PFSK-1 (cell line): ENCODE measurements around the gene CKMT1B.

Source experiments
- FOXP2 ChIP-seq: optimal IDR thresholded peaks from 2 replicates; pipeline ENCODE3; 2011; ENCODE audit warnings: borderline replicate concordance, control low read depth, inconsistent platforms; ENCODE audit not compliant: insufficient read depth; ENCODE audit errors: extremely low read length, extremely low read depth
- POLR2AphosphoS5 ChIP-seq: IDR thresholded peaks from 2 replicates; pipeline ENCODE4 v1.6.1; 2012; ENCODE audit warnings: low read depth, mild to moderate bottlenecking, control low read depth, low read length, moderate library complexity
- SIN3A ChIP-seq: IDR thresholded peaks from 2 replicates; pipeline ENCODE4 v1.6.1; 2012; ENCODE audit warnings: mild to moderate bottlenecking, low read length, moderate library complexity, borderline replicate concordance; ENCODE audit not compliant: insufficient read depth
- TAF1 ChIP-seq: IDR thresholded peaks from 2 replicates; pipeline ENCODE4 v1.6.1; 2012; ENCODE audit warnings: low read length, control low read depth, borderline replicate concordance; ENCODE audit not compliant: insufficient read depth
- TF ChIP-seq, protein P1 (sequence below), 2 experiments: IDR thresholded peaks; 2 replicates each; pipeline versions ENCODE4 v1.6.1 to v1.8.0; 2011 to 2012; ENCODE audit warnings: low read depth in 2 of 2, low read length in 2 of 2, control low read depth in 1 of 2, inconsistent platforms in 1 of 2, mild to moderate bottlenecking in 1 of 2, moderate library complexity in 1 of 2; ENCODE audit not compliant: insufficient read depth in 1 of 2

GRCh38 chr15:43552986-43553385, 40.8 kb upstream of the CKMT1B start:
- TF ChIP-seq POLR2AphosphoS5 (no peak), SIN3A (no peak), TAF1 (no peak), FOXP2 (no peak)
- TF ChIP-seq, protein P1, sequence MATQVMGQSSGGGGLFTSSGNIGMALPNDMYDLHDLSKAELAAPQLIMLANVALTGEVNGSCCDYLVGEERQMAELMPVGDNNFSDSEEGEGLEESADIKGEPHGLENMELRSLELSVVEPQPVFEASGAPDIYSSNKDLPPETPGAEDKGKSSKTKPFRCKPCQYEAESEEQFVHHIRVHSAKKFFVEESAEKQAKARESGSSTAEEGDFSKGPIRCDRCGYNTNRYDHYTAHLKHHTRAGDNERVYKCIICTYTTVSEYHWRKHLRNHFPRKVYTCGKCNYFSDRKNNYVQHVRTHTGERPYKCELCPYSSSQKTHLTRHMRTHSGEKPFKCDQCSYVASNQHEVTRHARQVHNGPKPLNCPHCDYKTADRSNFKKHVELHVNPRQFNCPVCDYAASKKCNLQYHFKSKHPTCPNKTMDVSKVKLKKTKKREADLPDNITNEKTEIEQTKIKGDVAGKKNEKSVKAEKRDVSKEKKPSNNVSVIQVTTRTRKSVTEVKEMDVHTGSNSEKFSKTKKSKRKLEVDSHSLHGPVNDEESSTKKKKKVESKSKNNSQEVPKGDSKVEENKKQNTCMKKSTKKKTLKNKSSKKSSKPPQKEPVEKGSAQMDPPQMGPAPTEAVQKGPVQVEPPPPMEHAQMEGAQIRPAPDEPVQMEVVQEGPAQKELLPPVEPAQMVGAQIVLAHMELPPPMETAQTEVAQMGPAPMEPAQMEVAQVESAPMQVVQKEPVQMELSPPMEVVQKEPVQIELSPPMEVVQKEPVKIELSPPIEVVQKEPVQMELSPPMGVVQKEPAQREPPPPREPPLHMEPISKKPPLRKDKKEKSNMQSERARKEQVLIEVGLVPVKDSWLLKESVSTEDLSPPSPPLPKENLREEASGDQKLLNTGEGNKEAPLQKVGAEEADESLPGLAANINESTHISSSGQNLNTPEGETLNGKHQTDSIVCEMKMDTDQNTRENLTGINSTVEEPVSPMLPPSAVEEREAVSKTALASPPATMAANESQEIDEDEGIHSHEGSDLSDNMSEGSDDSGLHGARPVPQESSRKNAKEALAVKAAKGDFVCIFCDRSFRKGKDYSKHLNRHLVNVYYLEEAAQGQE (IDR thresholded peaks at IDR 0.05; ENCODE audit: insufficient read depth in 1 of 2, low read depth in 2 of 2, low read length in 2 of 2) = no peak
